ENCODE data around the gene ERBB4. TPM values are rescaled to one million over a fixed set of nuclear protein-coding genes. Genes with fewer than 3 reads are reported as not detected.

The ERBB4 gene
- total RNA-seq, 8 experiments from 2014 or later = 0.14 to 27.9 (median 7.9) TPM

GRCh38 chr2:212416086-212416485, 122.5 kb downstream of the ERBB4 start:
- no peaks in the 10 kb centered on the region for H3K4me1 ChIP-seq (replicated peaks in 1 of 2)
- no peak overlapping the region for H3K4me3 ChIP-seq
- WGBS, 10 experiments = 20 to 100% (median 72%) methylated on average over 1 to 3 of the region's 3 CpGs; no CpG with 5 or more reads in 1 of the 10 experiments
- peak in 2 of 8 experiments; percentile 60 to 75 for ATAC-seq (replicated peaks in 6 of 8)
- H3K27ac ChIP-seq = no peak overlapping the region
- in situ Hi-C loops (cut with MboI; ENCODE audit: low pct_unique_long_range_greater_than_20kb in 2 of 9, low sequenced_read_pairs in 9 of 9, unreplicated experiment in 9 of 9) = no loop called here

GRCh38 chr2:212414767-212415211, 123.8 kb downstream of the ERBB4 start:
- Histone ChIP-seq H3K4me1 (replicated peaks in 1 of 2) (no peaks in the 10 kb centered on the region), H3K27ac (no peak overlapping the region), H3K4me3 (no peak overlapping the region)
- no peak for ATAC-seq (replicated peaks in 6 of 8)
- WGBS, 10 experiments = 18 to 100% (median 70%) methylated on average over 2 to 4 of the region's 4 CpGs
- in situ Hi-C loops (cut with MboI; ENCODE audit: low pct_unique_long_range_greater_than_20kb in 2 of 9, low sequenced_read_pairs in 9 of 9, unreplicated experiment in 9 of 9) = no loop called here

- H3K4me1 ChIP-seq (replicated peaks in 1 of 2) = no peaks in the 10 kb centered on the region
- H3K27ac ChIP-seq = no peak overlapping the region
- ATAC-seq (replicated peaks in 6 of 8) = peak in 6 of 8 experiments; percentile 24 to 68 (median 34)
- H3K4me3 ChIP-seq = no peak overlapping the region
- in situ Hi-C loops (cut with MboI; ENCODE audit: low pct_unique_long_range_greater_than_20kb in 2 of 9, low sequenced_read_pairs in 9 of 9, unreplicated experiment in 9 of 9) = no loop called here
- 0 to 88% (median 25%) methylated on average over 1 of the region's 1 CpG; no CpG with 5 or more reads in 1 of the 10 experiments for WGBS, 10 experiments
These were observed 129.0 kb downstream of the ERBB4 start for GRCh38 chr2:212409560-212409959.

GRCh38 chr2:212408524-212408923, 130.1 kb downstream of the ERBB4 start:
- in situ Hi-C loops (cut with MboI; ENCODE audit: low pct_unique_long_range_greater_than_20kb in 2 of 9, low sequenced_read_pairs in 9 of 9, unreplicated experiment in 9 of 9) = no loop called here
- peak in 4 of 8 experiments; percentile 33 to 49 (median 40) for ATAC-seq (replicated peaks in 6 of 8)
- H3K27ac ChIP-seq = no peak overlapping the region
- WGBS, 10 experiments = 40 to 96% (median 86%) methylated on average over 1 to 4 of the region's 4 CpGs; no CpG with 5 or more reads in 5 of the 10 experiments
- no peak overlapping the region for H3K4me3 ChIP-seq
- no peaks in the 10 kb centered on the region for H3K4me1 ChIP-seq (replicated peaks in 1 of 2)

- WGBS, 10 experiments = 13 to 100% (median 74%) methylated on average over 1 of the region's 1 CpG; no CpG with 5 or more reads in 4 of the 10 experiments
- H3K4me3 ChIP-seq = no peak overlapping the region
- H3K4me1 ChIP-seq (replicated peaks in 1 of 2) = no peaks in the 10 kb centered on the region
- ATAC-seq (replicated peaks in 6 of 8) = no peak
- in situ Hi-C loops (cut with MboI; ENCODE audit: low pct_unique_long_range_greater_than_20kb in 2 of 9, low sequenced_read_pairs in 9 of 9, unreplicated experiment in 9 of 9) = no loop called here
- no peak overlapping the region for H3K27ac ChIP-seq
These were observed 131.9 kb downstream of the ERBB4 start for GRCh38 chr2:212406716-212407115.

- no peak overlapping the region for H3K4me3 ChIP-seq
- ATAC-seq (replicated peaks in 6 of 8) = no peak
- no peak overlapping the region for H3K27ac ChIP-seq
- in situ Hi-C loops (cut with MboI; ENCODE audit: low pct_unique_long_range_greater_than_20kb in 2 of 9, low sequenced_read_pairs in 9 of 9, unreplicated experiment in 9 of 9) = no loop called here
- WGBS, 10 experiments = 41 to 100% (median 79%) methylated on average over 1 to 4 of the region's 4 CpGs; no CpG with 5 or more reads in 1 of the 10 experiments
- peaks cover 0 to 3% of the 10 kb centered on the region in 2 donors for H3K4me1 ChIP-seq (replicated peaks in 1 of 2)
These were observed 136.3 kb downstream of the ERBB4 start for GRCh38 chr2:212402316-212402715.

DNA sequence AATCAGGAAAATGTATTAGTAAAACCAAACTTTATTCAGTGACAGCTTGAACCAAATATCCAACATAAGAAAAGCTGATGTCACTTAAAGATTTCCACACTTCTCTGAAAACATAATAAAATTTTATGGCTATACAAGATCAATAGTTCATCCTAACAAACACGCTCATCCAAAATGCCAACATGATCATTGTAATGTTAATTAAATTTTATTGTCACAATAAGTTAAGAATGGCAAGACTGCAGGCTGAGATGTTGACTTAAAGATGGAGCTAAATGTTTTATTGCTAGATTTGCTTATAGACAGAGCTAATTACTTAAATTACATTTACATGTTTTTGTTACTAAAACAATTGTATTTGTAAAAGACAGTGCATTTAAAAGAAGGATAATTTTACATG, 140.3 kb downstream of the ERBB4 start:
- in situ Hi-C loops (cut with MboI; ENCODE audit: low pct_unique_long_range_greater_than_20kb in 2 of 9, low sequenced_read_pairs in 9 of 9, unreplicated experiment in 9 of 9) = no loop called here
- 56 to 100% (median 89%) methylated on average over 1 of the region's 1 CpG for WGBS, 10 experiments
- H3K4me1 ChIP-seq (replicated peaks in 1 of 2) = peaks cover 0 to 3% of the 10 kb centered on the region in 2 donors
- no peak overlapping the region for H3K4me3 ChIP-seq
- H3K27ac ChIP-seq = no peak overlapping the region
- no peak for ATAC-seq (replicated peaks in 6 of 8)

- H3K27ac ChIP-seq = no peak overlapping the region
- ATAC-seq (replicated peaks in 6 of 8) = no peak
- H3K4me1 ChIP-seq (replicated peaks in 1 of 2) = peaks cover 0 to 6% of the 10 kb centered on the region in 2 donors
- 33 to 100% (median 83%) methylated on average over 1 to 3 of the region's 3 CpGs; no CpG with 5 or more reads in 1 of the 10 experiments for WGBS, 10 experiments
- in situ Hi-C loops (cut with MboI; ENCODE audit: low pct_unique_long_range_greater_than_20kb in 2 of 9, low sequenced_read_pairs in 9 of 9, unreplicated experiment in 9 of 9) = no loop called here
- no peak overlapping the region for H3K4me3 ChIP-seq
These were observed 146.1 kb downstream of the ERBB4 start for GRCh38 chr2:212392544-212392943.

GRCh38 chr2:212392043-212392442, 146.6 kb downstream of the ERBB4 start:
- in situ Hi-C loops (cut with MboI; ENCODE audit: low pct_unique_long_range_greater_than_20kb in 2 of 9, low sequenced_read_pairs in 9 of 9, unreplicated experiment in 9 of 9) = no loop called here
- Histone ChIP-seq H3K27ac (no peak overlapping the region), H3K4me1 (replicated peaks in 1 of 2) (peaks cover 0 to 6% of the 10 kb centered on the region in 2 donors), H3K4me3 (no peak overlapping the region)
- peak in 4 of 8 experiments; percentile 37 to 61 (median 52) for ATAC-seq (replicated peaks in 6 of 8)
- WGBS, 10 experiments = 0 to 91% (median 68%) methylated on average over 1 to 2 of the region's 2 CpGs

DNA sequence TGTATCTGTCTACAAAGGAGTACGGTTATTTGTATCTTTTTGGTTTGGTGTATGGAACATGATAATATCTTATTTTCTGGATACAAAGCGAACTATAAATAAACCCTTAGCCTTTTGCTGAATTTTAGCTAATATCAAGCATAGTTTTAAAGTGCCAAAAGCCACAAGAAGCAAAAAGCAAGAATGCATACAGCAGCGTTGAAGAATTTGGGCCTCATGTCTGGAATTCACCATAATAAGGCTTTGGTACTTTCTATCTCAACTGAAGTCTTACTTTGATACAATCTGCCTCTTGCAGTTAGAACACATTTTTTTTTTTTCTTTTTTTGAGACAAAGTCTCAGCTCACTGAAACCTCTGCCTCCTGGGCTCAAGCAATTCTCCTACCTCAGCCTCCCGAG, 151.5 kb downstream of the ERBB4 start:
- 35 to 100% (median 91%) methylated on average over 1 to 4 of the region's 4 CpGs for WGBS, 10 experiments
- Histone ChIP-seq H3K4me3 (no peak overlapping the region), H3K27ac (no peak overlapping the region), H3K4me1 (replicated peaks in 1 of 2) (peaks cover 5 to 11% of the 10 kb centered on the region in 2 donors)
- ATAC-seq (replicated peaks in 6 of 8) = no peak
- in situ Hi-C loops (cut with MboI; ENCODE audit: low pct_unique_long_range_greater_than_20kb in 2 of 9, low sequenced_read_pairs in 9 of 9, unreplicated experiment in 9 of 9) = no loop called here

DNA sequence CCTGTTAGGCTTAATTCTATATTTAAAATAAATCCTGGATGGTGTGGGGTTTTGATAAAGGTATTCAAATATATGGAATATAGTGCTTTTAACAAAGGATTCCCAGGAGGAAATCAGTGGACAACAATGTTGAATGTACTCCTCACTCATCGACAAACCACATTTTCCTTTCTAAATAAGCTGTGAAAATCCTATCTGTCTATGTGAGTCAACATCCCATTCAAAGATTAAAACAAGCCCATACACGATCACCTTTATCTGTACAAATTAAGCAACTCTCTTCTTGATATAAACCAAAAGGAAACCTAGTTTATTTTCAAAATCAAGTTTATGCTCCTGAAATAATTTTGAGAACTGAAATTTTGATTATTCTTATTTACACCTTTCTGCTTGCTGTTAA, 153.4 kb downstream of the ERBB4 start:
- in situ Hi-C loops (cut with MboI; ENCODE audit: low pct_unique_long_range_greater_than_20kb in 2 of 9, low sequenced_read_pairs in 9 of 9, unreplicated experiment in 9 of 9) = no loop called here
- H3K4me1 ChIP-seq (replicated peaks in 1 of 2) = peaks cover 5 to 7% of the 10 kb centered on the region in 2 donors
- no peak overlapping the region for H3K27ac ChIP-seq
- H3K4me3 ChIP-seq = no peak overlapping the region
- ATAC-seq (replicated peaks in 6 of 8) = no peak
- 58 to 100% (median 94%) methylated on average over 1 to 2 of the region's 2 CpGs for WGBS, 10 experiments

DNA sequence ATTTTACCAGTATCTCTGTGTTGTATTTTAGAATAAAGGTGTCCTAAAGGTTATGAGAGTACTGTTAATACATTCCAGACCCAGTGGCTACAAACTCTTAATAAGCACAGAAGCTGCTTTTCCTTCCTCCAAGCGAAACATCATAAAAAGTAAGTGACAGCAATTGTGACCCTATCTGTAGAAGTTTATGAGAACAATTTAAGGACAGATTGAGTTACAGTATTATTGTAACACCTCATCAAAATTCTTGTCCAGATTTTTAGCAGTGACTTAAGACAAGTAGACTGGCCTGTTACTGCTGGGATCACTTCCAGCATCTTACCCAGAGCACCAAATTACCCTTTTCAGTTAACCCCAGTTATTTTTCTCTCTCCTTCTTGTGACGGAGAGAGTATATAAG, 154.6 kb downstream of the ERBB4 start:
- Histone ChIP-seq H3K27ac (no peak overlapping the region), H3K4me1 (replicated peaks in 1 of 2) (peaks cover 5 to 7% of the 10 kb centered on the region in 2 donors), H3K4me3 (no peak overlapping the region)
- 17 to 100% (median 88%) methylated on average over 1 to 2 of the region's 2 CpGs; no CpG with 5 or more reads in 1 of the 10 experiments for WGBS, 10 experiments
- in situ Hi-C loops (cut with MboI; ENCODE audit: low pct_unique_long_range_greater_than_20kb in 2 of 9, low sequenced_read_pairs in 9 of 9, unreplicated experiment in 9 of 9) = no loop called here
- no peak for ATAC-seq (replicated peaks in 6 of 8)

- no peak for ATAC-seq (replicated peaks in 6 of 8)
- WGBS, 10 experiments = 71 to 100% (median 100%) methylated on average over 1 of the region's 1 CpG; no CpG with 5 or more reads in 2 of the 10 experiments
- H3K4me3 ChIP-seq = no peak overlapping the region
- no peak overlapping the region for H3K27ac ChIP-seq
- peaks cover 5 to 7% of the 10 kb centered on the region in 2 donors for H3K4me1 ChIP-seq (replicated peaks in 1 of 2)
- in situ Hi-C loops (cut with MboI; ENCODE audit: low pct_unique_long_range_greater_than_20kb in 2 of 9, low sequenced_read_pairs in 9 of 9, unreplicated experiment in 9 of 9) = no loop called here
These were observed 157.0 kb downstream of the ERBB4 start for GRCh38 chr2:212381428-212382102.

- no peak for ATAC-seq (replicated peaks in 6 of 8)
- WGBS, 10 experiments = 0 to 81% (median 56%) methylated on average over 1 to 3 of the region's 3 CpGs
- H3K4me3 ChIP-seq = no peak overlapping the region
- peaks cover 5% of the 10 kb centered on the region in 2 donors for H3K4me1 ChIP-seq (replicated peaks in 1 of 2)
- H3K27ac ChIP-seq = no peak overlapping the region
- in situ Hi-C loops (cut with MboI; ENCODE audit: low pct_unique_long_range_greater_than_20kb in 2 of 9, low sequenced_read_pairs in 9 of 9, unreplicated experiment in 9 of 9) = no loop called here
These were observed 159.5 kb downstream of the ERBB4 start for GRCh38 chr2:212379103-212379502.
